CD4-positive, alpha-beta T cell treated with Interleukin-12 subunit alpha and Interleukin-12 subunit beta, for 1 hour (primary cell): ENCODE measurements around the gene DDI2.
"Not testable (repeated sequence)": the region's sequence is repeated elsewhere in the genome, so short reads cannot be mapped to it uniquely, and the experiment has no call there.

ENCODE experiments used
- DNase-seq: peaks from one replicate; pipeline ENCODE4 v3.0.0-alpha.2; 2020

Gene DDI2

DNA sequence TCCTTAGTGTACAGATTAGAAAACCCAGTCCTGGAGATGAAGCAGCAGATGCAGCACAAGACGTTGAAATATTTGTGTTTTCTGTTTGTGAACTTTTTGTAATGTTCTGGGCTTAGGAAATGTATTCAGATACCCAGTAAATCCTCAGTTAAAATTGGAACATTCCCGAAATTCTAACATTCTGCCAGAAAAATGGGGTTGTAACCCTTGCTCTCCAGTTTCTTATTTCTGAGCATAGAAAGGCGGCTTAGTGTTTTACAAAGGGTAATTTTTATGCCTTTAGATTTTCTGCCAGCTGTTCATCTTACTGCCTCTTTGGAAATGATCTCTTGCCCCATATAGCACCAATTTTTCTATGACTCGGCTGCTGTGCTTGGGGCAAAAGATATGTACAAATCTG, 20.6 kb downstream of the DDI2 start:
- DNase-seq: no peak

DNA sequence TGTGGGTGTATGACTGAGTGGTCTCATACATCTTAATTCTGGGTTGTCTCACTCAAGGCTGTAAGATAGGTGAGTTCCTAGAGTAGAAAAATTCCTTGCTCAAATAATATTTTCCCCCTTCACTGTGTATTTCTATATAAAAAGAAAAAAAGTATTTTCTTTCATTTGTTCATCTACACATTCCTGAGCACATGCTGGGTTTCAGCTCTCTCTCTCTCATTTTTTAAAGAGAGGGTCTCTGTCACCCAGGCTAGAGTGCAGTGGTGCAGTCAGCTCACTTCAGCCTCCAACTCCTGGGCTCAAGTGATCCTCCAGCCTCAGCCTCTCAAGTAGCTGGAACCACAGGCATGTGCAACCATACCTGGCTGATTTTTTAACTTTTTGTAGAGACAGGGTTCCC, 22.0 kb downstream of the DDI2 start:
- DNase-seq: no peak

DNA sequence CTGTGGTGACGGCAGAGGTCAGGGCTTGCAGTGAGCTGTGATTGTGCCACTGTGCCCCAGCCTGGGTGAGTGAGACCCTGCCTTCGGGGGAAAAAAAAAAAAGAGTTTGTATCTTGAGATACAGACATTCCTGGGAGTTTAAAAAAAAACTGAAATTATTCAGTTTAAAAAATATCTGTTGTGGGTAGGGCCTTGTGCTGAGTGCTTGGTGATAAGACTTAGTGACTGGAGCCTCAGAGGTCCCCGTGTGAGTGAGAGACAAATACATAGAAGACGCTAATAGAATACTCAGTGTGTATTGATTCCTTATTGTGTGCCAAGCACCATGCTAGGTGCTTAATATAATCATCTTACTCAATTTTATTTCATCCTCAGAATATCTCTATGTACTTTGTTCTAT, 22.7 kb downstream of the DDI2 start:
- no peak for DNase-seq

DNA sequence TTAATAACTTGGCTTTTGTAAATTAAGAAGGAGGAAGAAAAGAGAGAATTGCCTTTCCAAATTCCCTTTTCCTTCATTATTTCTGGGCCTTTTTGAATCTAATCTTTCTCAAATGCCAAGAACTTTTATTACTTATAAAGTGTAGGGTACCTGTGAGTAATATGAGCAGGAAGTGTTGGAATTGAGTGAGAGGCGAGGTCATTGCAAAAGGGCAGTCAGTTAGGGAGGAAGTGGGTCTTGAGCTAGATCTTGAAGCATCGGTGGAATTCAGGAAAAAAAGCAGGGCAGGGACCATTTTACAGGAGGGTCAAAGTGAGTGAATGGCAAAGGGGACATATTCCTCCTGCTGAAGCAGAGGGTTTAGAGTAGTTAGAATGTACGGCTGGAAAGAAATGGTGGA, 23.4 kb downstream of the DDI2 start:
- no peak for DNase-seq

DNA sequence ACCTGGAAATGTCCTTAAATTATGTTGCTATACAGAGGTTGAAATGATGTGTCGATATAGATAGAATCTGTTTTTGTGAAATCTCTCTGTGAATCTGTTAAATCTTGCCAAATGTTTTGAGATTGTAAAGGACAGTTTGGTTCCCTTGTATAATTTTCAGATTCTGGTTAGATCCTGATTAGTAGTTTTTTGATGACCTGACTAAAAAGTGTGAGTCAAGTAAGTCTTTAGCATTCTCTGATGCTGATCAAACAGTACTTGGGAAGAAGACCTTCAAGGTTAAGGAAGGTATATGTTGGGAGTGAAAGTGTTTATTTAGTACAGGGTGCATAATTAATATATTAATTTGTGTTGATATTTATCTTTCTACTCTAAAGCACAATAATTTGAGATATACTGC, 32.7 kb downstream of the DDI2 start:
- DNase-seq: no peak

DNA sequence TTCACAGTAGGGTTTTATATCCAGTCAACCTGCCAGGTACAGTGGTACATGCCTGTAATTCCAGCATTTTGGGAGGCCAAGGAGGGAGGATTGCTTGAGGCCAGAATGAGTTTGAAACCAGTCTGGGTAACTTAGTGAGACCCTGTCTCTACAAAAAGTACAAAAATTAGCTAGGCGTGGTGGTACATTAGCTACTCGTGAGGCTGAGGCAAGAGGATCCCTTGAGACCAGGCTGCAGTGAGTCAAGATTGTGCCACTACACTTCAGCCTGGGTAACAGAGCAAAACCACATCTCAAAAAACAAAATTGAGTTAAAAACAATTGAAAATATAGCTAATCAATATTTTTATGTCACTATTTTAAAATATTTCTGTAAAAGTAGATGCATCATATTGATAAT, 33.2 kb downstream of the DDI2 start:
- DNase-seq: no peak

- not testable (repeated sequence) for DNase-seq
Measured at GRCh38 chr1:15652130-15652529, 34.9 kb downstream of the DDI2 start.

- DNase-seq: no peak
Measured at GRCh38 chr1:15654091-15654690, 36.9 kb downstream of the DDI2 start.

- DNase-seq: no peak
Measured at GRCh38 chr1:15656464-15656863, 39.2 kb downstream of the DDI2 start.

DNA sequence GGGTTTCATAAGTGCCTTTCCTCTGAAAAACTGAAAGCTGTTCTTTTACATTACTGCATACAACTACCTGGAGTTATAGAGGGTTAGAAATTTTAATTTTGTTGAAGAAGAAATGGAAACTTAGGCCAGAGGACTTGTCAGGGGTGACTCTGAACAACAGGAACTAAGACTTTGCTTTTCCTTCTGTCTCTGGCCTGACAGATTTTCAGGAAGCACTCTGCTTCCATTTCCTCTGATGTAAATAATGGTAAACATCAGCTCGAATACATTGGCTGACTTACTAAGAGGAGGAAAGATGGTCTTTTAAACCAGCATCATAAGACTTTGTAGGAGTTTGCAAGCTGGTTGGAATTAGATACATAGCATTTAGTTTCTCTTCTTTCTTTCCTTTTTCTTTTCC, 39.8 kb downstream of the DDI2 start:
- no peak for DNase-seq

- no peak for DNase-seq
Measured at GRCh38 chr1:15660151-15660550, 42.9 kb downstream of the DDI2 start.

DNA sequence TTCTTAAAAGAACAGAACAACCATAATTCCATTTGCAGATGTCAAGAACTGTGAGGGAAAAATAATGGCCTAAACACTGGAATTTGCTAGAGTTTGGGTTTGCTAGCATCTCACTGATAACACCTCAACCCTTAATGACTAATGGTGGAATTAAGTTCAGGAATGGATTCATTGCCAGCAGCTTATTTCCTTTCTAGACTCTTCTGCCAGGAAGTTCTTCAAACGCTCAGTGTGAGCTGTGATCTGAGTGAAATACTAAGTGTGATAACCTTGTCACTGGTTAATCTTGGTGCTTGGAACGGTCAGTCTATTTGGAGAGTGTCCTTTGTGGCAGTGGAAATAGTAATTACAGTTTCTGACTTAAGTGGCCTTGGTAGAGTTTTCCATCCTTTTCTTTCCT, 45.2 kb downstream of the DDI2 start:
- no peak for DNase-seq

GRCh38 chr1:15663925-15664324, 46.7 kb downstream of the DDI2 start:
- DNase-seq: no peak

GRCh38 chr1:15667362-15667761, 50.1 kb downstream of the DDI2 start:
- no peak for DNase-seq

DNA sequence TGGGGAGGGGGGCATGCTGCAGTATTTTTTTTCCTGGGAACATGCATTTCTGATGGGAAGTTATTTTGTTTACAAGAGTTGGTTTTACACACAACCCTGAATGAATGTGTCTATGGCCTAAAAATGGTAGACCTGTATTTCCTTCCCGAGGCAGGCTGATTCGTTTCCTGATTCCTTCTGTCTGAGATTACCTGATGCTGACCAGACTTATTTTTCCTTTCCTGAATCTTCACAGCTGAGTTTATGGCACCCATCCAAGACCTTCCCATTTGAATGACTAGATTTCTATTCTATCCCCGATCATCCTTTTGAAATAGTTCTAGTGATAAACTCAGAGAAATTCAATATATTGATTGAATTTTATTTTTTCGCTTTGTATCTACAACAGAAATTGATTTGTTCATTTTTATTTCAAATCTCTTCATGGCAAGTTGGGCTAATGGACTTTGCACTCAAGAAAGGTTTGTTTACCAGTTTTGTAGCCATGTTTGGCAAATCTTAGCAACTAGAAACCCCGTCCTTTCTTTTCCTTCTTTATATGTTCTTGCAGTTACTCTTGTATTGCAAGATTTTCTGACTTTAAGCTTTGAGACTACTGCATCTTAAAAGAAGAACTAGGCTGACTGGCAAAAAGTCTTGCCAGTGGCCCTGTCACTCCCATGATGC, 51.0 kb downstream of the DDI2 start:
- DNase-seq: no peak

GRCh38 chr1:15669074-15669473, 51.8 kb downstream of the DDI2 start:
- DNase-seq: no peak

DNA sequence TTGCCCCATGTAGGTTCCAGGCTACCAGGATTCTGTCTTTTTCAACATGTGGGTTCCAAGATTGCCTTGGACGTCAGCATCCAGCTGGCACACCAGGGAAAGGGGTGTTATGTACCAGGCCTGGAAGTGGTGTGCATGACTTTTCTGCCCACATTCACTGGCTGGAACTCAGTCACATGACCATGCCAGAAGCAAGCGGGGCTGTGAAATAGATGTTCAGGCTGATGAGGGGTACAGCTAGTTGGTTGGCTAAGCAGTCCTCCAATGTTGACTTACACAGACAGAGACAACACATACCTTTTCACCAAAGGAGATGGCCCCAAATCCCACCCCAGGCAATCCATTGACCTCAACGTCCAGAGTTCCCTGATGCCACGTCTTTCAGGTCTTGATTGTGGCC, 52.6 kb downstream of the DDI2 start:
- DNase-seq: no peak

- no peak for DNase-seq
Measured at GRCh38 chr1:15671430-15671829, 54.2 kb downstream of the DDI2 start.

- DNase-seq: no peak
Measured at GRCh38 chr1:15674386-15675159, 57.3 kb downstream of the DDI2 start.

GRCh38 chr1:15676010-15676409, 58.8 kb downstream of the DDI2 start:
- no peak for DNase-seq

- DNase-seq: no peak
Measured at GRCh38 chr1:15676688-15677661, 59.7 kb downstream of the DDI2 start.

GRCh38 chr1:15678578-15678977, 61.3 kb downstream of the DDI2 start:
- no peak for DNase-seq

DNA sequence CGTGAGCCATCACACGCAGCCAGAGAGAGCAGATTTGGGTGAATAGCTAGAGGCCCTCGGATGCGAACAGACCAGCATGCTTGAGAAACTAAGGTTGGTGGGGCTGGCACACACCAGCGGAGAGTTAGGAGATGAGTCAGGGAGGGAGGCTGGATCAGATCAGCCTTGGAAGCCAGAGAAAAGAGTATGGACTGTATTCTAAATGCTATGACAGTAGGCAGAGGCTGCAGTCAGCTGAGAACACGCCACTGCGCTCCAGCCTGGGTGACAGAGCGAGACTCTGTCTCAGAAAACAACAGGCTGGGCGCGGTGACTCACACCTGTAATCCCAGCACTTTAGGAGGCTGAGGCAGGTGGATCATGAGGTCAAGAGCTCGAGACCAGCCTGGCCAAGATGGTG, 62.9 kb downstream of the DDI2 start:
- no peak for DNase-seq
